ENCODE measurements around the gene TRPC4.

TRPC4 gene

GRCh38 chr13:37716420-37717195, 153.0 kb downstream of the TRPC4 start:
- H3K4me3 ChIP-seq (replicated peaks; ENCODE audit: low read depth, low read length): no peak overlapping the region
- peak; percentile 78 for DNase-seq (ENCODE audit: low read depth)
- TF ChIP-seq CTCF (IDR thresholded peaks at IDR 0.05; ENCODE audit: low read length, missing control alignments): no peak

GRCh38 chr13:37715606-37716015, 154.0 kb downstream of the TRPC4 start:
- TF ChIP-seq CTCF (IDR thresholded peaks at IDR 0.05; ENCODE audit: low read length, missing control alignments): no peak
- H3K4me3 ChIP-seq (replicated peaks; ENCODE audit: low read depth, low read length): no peak overlapping the region
- peak; percentile 94 for DNase-seq (ENCODE audit: low read depth)

- DNase-seq (ENCODE audit: low read depth): no peak
- H3K4me3 ChIP-seq (replicated peaks; ENCODE audit: low read depth, low read length): no peak overlapping the region
- no peak for TF ChIP-seq CTCF (IDR thresholded peaks at IDR 0.05; ENCODE audit: low read length, missing control alignments)
Measured at GRCh38 chr13:37709318-37709717, 160.3 kb downstream of the TRPC4 start.

- TF ChIP-seq CTCF (IDR thresholded peaks at IDR 0.05; ENCODE audit: low read length, missing control alignments): no peak
- no peak overlapping the region for H3K4me3 ChIP-seq (replicated peaks; ENCODE audit: low read depth, low read length)
- no peak for DNase-seq (ENCODE audit: low read depth)
Measured at GRCh38 chr13:37707739-37708500, 161.7 kb downstream of the TRPC4 start.

- no peak for DNase-seq (ENCODE audit: low read depth)
- no peak for TF ChIP-seq CTCF (IDR thresholded peaks at IDR 0.05; ENCODE audit: low read length, missing control alignments)
- no peak overlapping the region for H3K4me3 ChIP-seq (replicated peaks; ENCODE audit: low read depth, low read length)
Measured at GRCh38 chr13:37706041-37706440, 163.5 kb downstream of the TRPC4 start.

- DNase-seq (ENCODE audit: low read depth): peak; percentile 98
- TF ChIP-seq CTCF (IDR thresholded peaks at IDR 0.05; ENCODE audit: low read length, missing control alignments): no peak
- no peak overlapping the region for H3K4me3 ChIP-seq (replicated peaks; ENCODE audit: low read depth, low read length)
Measured at GRCh38 chr13:37701972-37702371, 167.6 kb downstream of the TRPC4 start.

All from fibroblast of pulmonary artery (primary cell).